Activated naive CD8-positive, alpha-beta T cell treated with anti-CD3 and anti-CD28 coated beads, Interleukin-2, amount 50 U/mL, for 24 hours (primary cell): ENCODE data around the gene TMEM184A.

Experiments used
- ATAC-seq: fragments of 150-1000 bp; cut with Tn5 transposase; one replicate; pipeline ENCODE4 v1.10.0; 2021
- DNase-seq: peaks from one replicate; pipeline ENCODE4 v3.0.0; 2021
- H3K27ac Mint-ChIP-seq: one replicate; pipeline ENCODE4 v1.8.0; 2021; ENCODE audit warnings: mild to moderate bottlenecking, mixed read lengths
- H3K27me3 Mint-ChIP-seq: one replicate; pipeline ENCODE4 v1.8.0; 2021; ENCODE audit warnings: mixed read lengths
- H3K36me3 Mint-ChIP-seq: one replicate; pipeline ENCODE4 v1.8.0; 2021; ENCODE audit warnings: low read depth, mixed read lengths
- H3K4me1 Mint-ChIP-seq: one replicate; pipeline ENCODE4 v1.8.0; 2021; ENCODE audit warnings: mixed read lengths
- H3K4me3 Mint-ChIP-seq: one replicate; pipeline ENCODE4 v1.8.0; 2021; ENCODE audit warnings: mild to moderate bottlenecking, moderate library complexity, mixed read lengths
- H3K9me3 Mint-ChIP-seq: one replicate; pipeline ENCODE4 v1.8.0; 2021; ENCODE audit warnings: mixed read lengths

Gene TMEM184A

GRCh38 chr7:1593904-1594421 lies 38.0 kb upstream of the TMEM184A start:
- Mint-ChIP-seq H3K4me3 (no peak overlapping the region), H3K27me3 (peaks cover 28% of the 10 kb centered on the region), H3K27ac (no peak overlapping the region), H3K4me1 (peaks cover 24% of the 10 kb centered on the region), H3K9me3 (no peaks in the 10 kb centered on the region), H3K36me3 (peaks cover under 1% of the 10 kb centered on the region)
- DNase-seq (no peak), ATAC-seq (no peak)

GRCh38 chr7:1593091-1593866 lies 37.3 kb upstream of the TMEM184A start:
- H3K27me3 Mint-ChIP-seq: peaks cover 28% of the 10 kb centered on the region
- no peak overlapping the region for H3K4me3 Mint-ChIP-seq
- H3K36me3 Mint-ChIP-seq: peaks cover 3% of the 10 kb centered on the region
- ATAC-seq (peak; percentile 12), DNase-seq (no peak)
- no peak overlapping the region for H3K27ac Mint-ChIP-seq
- H3K9me3 Mint-ChIP-seq: no peaks in the 10 kb centered on the region
- peaks cover 24% of the 10 kb centered on the region for H3K4me1 Mint-ChIP-seq

GRCh38 chr7:1592299-1592871 lies 36.4 kb upstream of the TMEM184A start:
- H3K4me1 Mint-ChIP-seq: peaks cover 24% of the 10 kb centered on the region
- DNase-seq: peak; percentile 21
- H3K27ac Mint-ChIP-seq: no peak overlapping the region
- H3K4me3 Mint-ChIP-seq: peak overlapping the region; percentile 22
- ATAC-seq: peak; percentile 25
- H3K9me3 Mint-ChIP-seq: no peaks in the 10 kb centered on the region
- peaks cover 28% of the 10 kb centered on the region for H3K27me3 Mint-ChIP-seq
- H3K36me3 Mint-ChIP-seq: peaks cover 3% of the 10 kb centered on the region

GRCh38 chr7:1591876-1592275 lies 35.9 kb upstream of the TMEM184A start:
- H3K4me1 Mint-ChIP-seq: peaks cover 24% of the 10 kb centered on the region
- no peaks in the 10 kb centered on the region for H3K9me3 Mint-ChIP-seq
- no peak overlapping the region for H3K27ac Mint-ChIP-seq
- H3K27me3 Mint-ChIP-seq: peaks cover 28% of the 10 kb centered on the region
- ATAC-seq (peak; percentile 58), DNase-seq (peak; percentile 41)
- peaks cover 3% of the 10 kb centered on the region for H3K36me3 Mint-ChIP-seq
- H3K4me3 Mint-ChIP-seq: peak overlapping the region; percentile 22

GRCh38 chr7:1591396-1591795 lies 35.4 kb upstream of the TMEM184A start:
- peaks cover 28% of the 10 kb centered on the region for H3K27me3 Mint-ChIP-seq
- H3K4me1 Mint-ChIP-seq: peaks cover 24% of the 10 kb centered on the region
- no peak overlapping the region for H3K4me3 Mint-ChIP-seq
- DNase-seq (no peak), ATAC-seq (no peak)
- H3K36me3 Mint-ChIP-seq: peaks cover 3% of the 10 kb centered on the region
- H3K9me3 Mint-ChIP-seq: no peaks in the 10 kb centered on the region
- no peak overlapping the region for H3K27ac Mint-ChIP-seq

GRCh38 chr7:1590887-1591286 lies 34.9 kb upstream of the TMEM184A start:
- ATAC-seq: no peak
- H3K27me3 Mint-ChIP-seq: peaks cover 28% of the 10 kb centered on the region

GRCh38 chr7:1590476-1590875 lies 34.5 kb upstream of the TMEM184A start:
- no peak for DNase-seq
- no peak overlapping the region for H3K4me3 Mint-ChIP-seq
- H3K4me1 Mint-ChIP-seq: peaks cover 24% of the 10 kb centered on the region
- no peak for ATAC-seq
- peaks cover 3% of the 10 kb centered on the region for H3K36me3 Mint-ChIP-seq
- H3K27me3 Mint-ChIP-seq: peaks cover 28% of the 10 kb centered on the region
- H3K9me3 Mint-ChIP-seq: no peaks in the 10 kb centered on the region
- no peak overlapping the region for H3K27ac Mint-ChIP-seq

More at GRCh38 chr7:1590887-1591286, 34.9 kb upstream of the TMEM184A start:
- peaks cover 24% of the 10 kb centered on the region for H3K4me1 Mint-ChIP-seq
- no peak overlapping the region for H3K27ac Mint-ChIP-seq
- DNase-seq: no peak
- H3K36me3 Mint-ChIP-seq: peaks cover 3% of the 10 kb centered on the region
- H3K4me3 Mint-ChIP-seq: no peak overlapping the region
- no peaks in the 10 kb centered on the region for H3K9me3 Mint-ChIP-seq

- no peak for ATAC-seq
- H3K27me3 Mint-ChIP-seq: peaks cover 21% of the 10 kb centered on the region
Measured at GRCh38 chr7:1588978-1589377, 33.0 kb upstream of the TMEM184A start.

GRCh38 chr7:1587738-1588137 lies 31.7 kb upstream of the TMEM184A start:
- H3K27ac Mint-ChIP-seq: no peak overlapping the region
- H3K4me1 Mint-ChIP-seq: peaks cover 22% of the 10 kb centered on the region
- no peak for ATAC-seq
- no peak overlapping the region for H3K4me3 Mint-ChIP-seq
- H3K27me3 Mint-ChIP-seq: peaks cover 20% of the 10 kb centered on the region
- H3K36me3 Mint-ChIP-seq: peaks cover 3% of the 10 kb centered on the region
- no peaks in the 10 kb centered on the region for H3K9me3 Mint-ChIP-seq
- no peak for DNase-seq

More at GRCh38 chr7:1588978-1589377, 33.0 kb upstream of the TMEM184A start:
- no peak overlapping the region for H3K27ac Mint-ChIP-seq
- DNase-seq: no peak
- no peaks in the 10 kb centered on the region for H3K9me3 Mint-ChIP-seq
- peaks cover 24% of the 10 kb centered on the region for H3K4me1 Mint-ChIP-seq
- H3K4me3 Mint-ChIP-seq: no peak overlapping the region
- H3K36me3 Mint-ChIP-seq: peaks cover 3% of the 10 kb centered on the region

GRCh38 chr7:1586827-1587705 lies 31.1 kb upstream of the TMEM184A start:
- Mint-ChIP-seq H3K9me3 (no peaks in the 10 kb centered on the region), H3K27me3 (peaks cover 18% of the 10 kb centered on the region), H3K4me1 (peaks cover 16% of the 10 kb centered on the region), H3K4me3 (no peak overlapping the region), H3K27ac (no peak overlapping the region), H3K36me3 (peaks cover 3% of the 10 kb centered on the region)
- ATAC-seq: no peak
- no peak for DNase-seq

GRCh38 chr7:1586126-1586826 lies 30.3 kb upstream of the TMEM184A start:
- DNase-seq (no peak), ATAC-seq (no peak)
- H3K27ac Mint-ChIP-seq: no peak overlapping the region
- no peak overlapping the region for H3K4me3 Mint-ChIP-seq
- peaks cover 3% of the 10 kb centered on the region for H3K36me3 Mint-ChIP-seq
- H3K4me1 Mint-ChIP-seq: peaks cover 9% of the 10 kb centered on the region
- H3K9me3 Mint-ChIP-seq: no peaks in the 10 kb centered on the region
- H3K27me3 Mint-ChIP-seq: peaks cover 13% of the 10 kb centered on the region

GRCh38 chr7:1585142-1585981 lies 29.4 kb upstream of the TMEM184A start:
- peaks cover 3% of the 10 kb centered on the region for H3K36me3 Mint-ChIP-seq
- DNase-seq (no peak), ATAC-seq (no peak)
- no peaks in the 10 kb centered on the region for H3K9me3 Mint-ChIP-seq
- H3K27me3 Mint-ChIP-seq: peaks cover 5% of the 10 kb centered on the region
- H3K4me3 Mint-ChIP-seq: no peak overlapping the region
- peaks cover 1% of the 10 kb centered on the region for H3K4me1 Mint-ChIP-seq
- H3K27ac Mint-ChIP-seq: no peak overlapping the region

GRCh38 chr7:1584700-1585099 lies 28.7 kb upstream of the TMEM184A start:
- DNase-seq: no peak
- H3K27ac Mint-ChIP-seq: no peak overlapping the region
- no peak overlapping the region for H3K4me3 Mint-ChIP-seq
- H3K27me3 Mint-ChIP-seq: peaks cover 3% of the 10 kb centered on the region
- ATAC-seq: no peak
- H3K9me3 Mint-ChIP-seq: no peaks in the 10 kb centered on the region
- H3K4me1 Mint-ChIP-seq: peaks cover 5% of the 10 kb centered on the region
- H3K36me3 Mint-ChIP-seq: peaks cover 3% of the 10 kb centered on the region
